ENCODE measurements around the gene DENND2D.

DENND2D gene

GRCh38 chr1:111183308-111184069 lies 17.0 kb downstream of the DENND2D start:
- Histone ChIP-seq H3K27ac (ENCODE audit: low read length) (no peak overlapping the region), H3K4me2 (ENCODE audit: low read length) (no peak overlapping the region), H3K4me3 (ENCODE audit: low read length) (no peak overlapping the region), H3K9me3 (ENCODE audit: insufficient read depth, low read length) (no peaks in the 10 kb centered on the region), H3K36me3 (replicated peaks; ENCODE audit: low read depth, low read length) (peaks cover 47% of the 10 kb centered on the region), H3K27me3 (ENCODE audit: low read depth, low read length) (no peaks in the 10 kb centered on the region), H3K4me1 (ENCODE audit: low read length) (no peaks in the 10 kb centered on the region), H2AFZ (ENCODE audit: low read depth, low read length) (no peak overlapping the region), H4K20me1 (ENCODE audit: insufficient read depth, low read length) (no peaks in the 10 kb centered on the region), H3K9ac (ENCODE audit: low read length) (no peak overlapping the region), H3K79me2 (ENCODE audit: low read length) (no peaks in the 10 kb centered on the region; the same call in 1 of the 2 replicates)
- TF ChIP-seq CTCF (IDR thresholded peaks at IDR 0.05; ENCODE audit: low read depth, low read length): no peak
- no peak for TF ChIP-seq EZH2phosphoT487 (IDR thresholded peaks at IDR 0.05; ENCODE audit: low read depth)

GRCh38 chr1:111182052-111182451 lies 18.4 kb downstream of the DENND2D start:
- no peaks in the 10 kb centered on the region for H3K4me1 ChIP-seq (ENCODE audit: low read length)
- no peak overlapping the region for H3K4me2 ChIP-seq (ENCODE audit: low read length)
- no peak for TF ChIP-seq CTCF (IDR thresholded peaks at IDR 0.05; ENCODE audit: low read depth, low read length)
- no peak for TF ChIP-seq EZH2phosphoT487 (IDR thresholded peaks at IDR 0.05; ENCODE audit: low read depth)
- no peaks in the 10 kb centered on the region for H3K9me3 ChIP-seq (ENCODE audit: insufficient read depth, low read length)
- H3K27me3 ChIP-seq (ENCODE audit: low read depth, low read length): no peaks in the 10 kb centered on the region
- H3K4me3 ChIP-seq (ENCODE audit: low read length): no peak overlapping the region
- no peak overlapping the region for H3K27ac ChIP-seq (ENCODE audit: low read length)
- H4K20me1 ChIP-seq (ENCODE audit: insufficient read depth, low read length): no peaks in the 10 kb centered on the region
- H3K36me3 ChIP-seq (replicated peaks; ENCODE audit: low read depth, low read length): peaks cover 42% of the 10 kb centered on the region
- no peak overlapping the region for H3K9ac ChIP-seq (ENCODE audit: low read length)
- H2AFZ ChIP-seq (ENCODE audit: low read depth, low read length): no peak overlapping the region
- no peaks in the 10 kb centered on the region; the same call in 1 of the 2 replicates for H3K79me2 ChIP-seq (ENCODE audit: low read length)

GRCh38 chr1:111179968-111180533 lies 20.4 kb downstream of the DENND2D start:
- TF ChIP-seq EZH2phosphoT487 (IDR thresholded peaks at IDR 0.05; ENCODE audit: low read depth): no peak
- TF ChIP-seq CTCF (IDR thresholded peaks at IDR 0.05; ENCODE audit: low read depth, low read length): no peak
- no peak overlapping the region for H3K4me3 ChIP-seq (ENCODE audit: low read length)
- no peaks in the 10 kb centered on the region for H4K20me1 ChIP-seq (ENCODE audit: insufficient read depth, low read length)
- no peak overlapping the region for H3K27ac ChIP-seq (ENCODE audit: low read length)
- H3K27me3 ChIP-seq (ENCODE audit: low read depth, low read length): no peaks in the 10 kb centered on the region
- peaks cover 41% of the 10 kb centered on the region for H3K36me3 ChIP-seq (replicated peaks; ENCODE audit: low read depth, low read length)
- H3K4me2 ChIP-seq (ENCODE audit: low read length): no peak overlapping the region
- no peaks in the 10 kb centered on the region for H3K9me3 ChIP-seq (ENCODE audit: insufficient read depth, low read length)
- H3K4me1 ChIP-seq (ENCODE audit: low read length): 0 out of 2 replicates have a peak, but pooled peaks cover 2% of the 10 kb centered on the region
- H2AFZ ChIP-seq (ENCODE audit: low read depth, low read length): no peak overlapping the region
- no peaks in the 10 kb centered on the region; the same call in 1 of the 2 replicates for H3K79me2 ChIP-seq (ENCODE audit: low read length)
- no peak overlapping the region for H3K9ac ChIP-seq (ENCODE audit: low read length)

GRCh38 chr1:111176678-111177077 lies 23.8 kb downstream of the DENND2D start:
- no peak overlapping the region for H3K9ac ChIP-seq (ENCODE audit: low read length)
- H3K4me2 ChIP-seq (ENCODE audit: low read length): no peak overlapping the region
- H3K4me3 ChIP-seq (ENCODE audit: low read length): no peak overlapping the region
- no peaks in the 10 kb centered on the region for H4K20me1 ChIP-seq (ENCODE audit: insufficient read depth, low read length)
- 0 out of 2 replicates have a peak, but pooled peaks cover 2% of the 10 kb centered on the region for H3K4me1 ChIP-seq (ENCODE audit: low read length)
- no peaks in the 10 kb centered on the region; the same call in 1 of the 2 replicates for H3K79me2 ChIP-seq (ENCODE audit: low read length)
- H3K36me3 ChIP-seq (replicated peaks; ENCODE audit: low read depth, low read length): peaks cover 34% of the 10 kb centered on the region
- no peak overlapping the region for H3K27ac ChIP-seq (ENCODE audit: low read length)
- no peaks in the 10 kb centered on the region for H3K27me3 ChIP-seq (ENCODE audit: low read depth, low read length)
- H3K9me3 ChIP-seq (ENCODE audit: insufficient read depth, low read length): no peaks in the 10 kb centered on the region
- H2AFZ ChIP-seq (ENCODE audit: low read depth, low read length): no peak overlapping the region
- no peak for TF ChIP-seq CTCF (IDR thresholded peaks at IDR 0.05; ENCODE audit: low read depth, low read length)
- TF ChIP-seq EZH2phosphoT487 (IDR thresholded peaks at IDR 0.05; ENCODE audit: low read depth): no peak

Measured in OCI-LY3 (cell line).